Astrocyte (in vitro differentiated cells and primary cell): Measurements from ENCODE around the gene PRIM2. TPM values are rescaled to one million over a fixed set of nuclear protein-coding genes. Genes with fewer than 3 reads are reported as not detected.
A peak's percentile ranks its signal among the peaks of the same experiment; 100 is the strongest.
"Not testable (repeated sequence)": the region's sequence is repeated elsewhere in the genome, so short reads cannot be mapped to it uniquely, and the experiment has no call there.

ENCODE experiments used
- DNase-seq: peaks from one replicate; pipeline ENCODE4 v3.0.0-alpha.2; 2010; ENCODE audit warnings: low read depth
- FAIRE-seq: peaks from 2 replicates; lab custom pipeline; 2011; peaks lifted over from hg19 to GRCh38; lab: Jason Lieb, UNC
- H2AFZ ChIP-seq: 2 replicates; pipeline ENCODE4 v1.6.0; 2012; ENCODE audit warnings: low read depth, low read length, inconsistent platforms
- H3K27ac ChIP-seq: 2 replicates; pipeline ENCODE4 v1.5.1; 2011; ENCODE audit warnings: low read depth, low read length, inconsistent platforms
- H3K27me3 ChIP-seq: 2 replicates; pipeline ENCODE4 v1.6.0; 2011; ENCODE audit warnings: low read length, inconsistent platforms; ENCODE audit not compliant: insufficient read depth
- H3K36me3 ChIP-seq: 2 replicates; pipeline ENCODE4 v1.5.1; 2011; ENCODE audit warnings: low read length, inconsistent platforms; ENCODE audit not compliant: insufficient read depth
- H3K4me1 ChIP-seq: 2 replicates; pipeline ENCODE4 v1.5.1; 2011; ENCODE audit warnings: low read length, inconsistent platforms; ENCODE audit not compliant: insufficient read depth
- H3K4me2 ChIP-seq: 2 replicates; pipeline ENCODE4 v1.6.0; 2012; ENCODE audit warnings: low read length, inconsistent platforms
- H3K4me3 ChIP-seq: 2 replicates; pipeline ENCODE4 v1.5.1; 2011; ENCODE audit warnings: low read depth, mild to moderate bottlenecking, low read length, inconsistent platforms; ENCODE audit not compliant: insufficient read depth
- H3K79me2 ChIP-seq: 2 replicates; pipeline ENCODE4 v1.6.0; 2012; ENCODE audit warnings: mild to moderate bottlenecking, low read length, inconsistent platforms; ENCODE audit not compliant: insufficient read depth
- H3K9ac ChIP-seq: 2 replicates; pipeline ENCODE4 v1.6.0; 2012; ENCODE audit warnings: mild to moderate bottlenecking, low read length, inconsistent platforms
- H3K9me3 ChIP-seq: 2 replicates; pipeline ENCODE4 v1.5.1; 2012; ENCODE audit warnings: low read depth, mild to moderate bottlenecking, low read length, inconsistent platforms; ENCODE audit not compliant: insufficient read depth
- H4K20me1 ChIP-seq: 2 replicates; pipeline ENCODE4 v1.6.0; 2012; ENCODE audit warnings: low read length, inconsistent platforms; ENCODE audit not compliant: insufficient read depth
- H3K27ac Mint-ChIP-seq: one replicate; pipeline ENCODE4 v1.8.0; 2021; ENCODE audit warnings: mild to moderate bottlenecking, mixed read lengths; ENCODE audit not compliant: unreplicated experiment
- H3K27me3 Mint-ChIP-seq: one replicate; pipeline ENCODE4 v1.8.0; 2021; ENCODE audit warnings: low read depth, mixed read lengths; ENCODE audit not compliant: unreplicated experiment
- H3K36me3 Mint-ChIP-seq: one replicate; pipeline ENCODE4 v1.8.0; 2021; ENCODE audit warnings: low read depth, mixed read lengths; ENCODE audit not compliant: unreplicated experiment
- H3K4me1 Mint-ChIP-seq: one replicate; pipeline ENCODE4 v1.8.0; 2021; ENCODE audit warnings: low read depth, mixed read lengths; ENCODE audit not compliant: unreplicated experiment
- H3K4me3 Mint-ChIP-seq: one replicate; pipeline ENCODE4 v1.8.0; 2021; ENCODE audit warnings: mild to moderate bottlenecking, moderate library complexity, mixed read lengths; ENCODE audit not compliant: unreplicated experiment
- H3K9me3 Mint-ChIP-seq: one replicate; pipeline ENCODE4 v1.8.0; 2021; ENCODE audit warnings: mild to moderate bottlenecking, mixed read lengths; ENCODE audit not compliant: unreplicated experiment
- CTCF ChIP-seq: IDR thresholded peaks from 2 replicates; pipeline ENCODE4 v1.5.1; 2011; ENCODE audit warnings: low read depth, mild to moderate bottlenecking, inconsistent platforms, low read length, moderate library complexity; ENCODE audit not compliant: insufficient read depth
- EZH2 ChIP-seq: IDR thresholded peaks from 2 replicates; pipeline ENCODE4 v1.6.1; 2012; ENCODE audit warnings: mild to moderate bottlenecking, low read length, inconsistent platforms; ENCODE audit not compliant: insufficient read depth
- total RNA-seq: library from RNA; stranded (reverse); gene quantifications from 2 replicates; pipeline ENCODE4 v1.2.1, GENCODE V29; 2021

PRIM2 gene
- total RNA-seq, 1 donor from 2014 or later: 11.9 TPM

GRCh38 chr6:57310817-57311157, 6.6 kb upstream of the PRIM2 start:
- no peak overlapping the region for H3K9ac ChIP-seq
- H3K27me3 ChIP-seq: no peaks in the 10 kb centered on the region
- peaks cover 26% of the 10 kb centered on the region for H3K4me1 Mint-ChIP-seq
- H3K36me3 Mint-ChIP-seq: no peaks in the 10 kb centered on the region
- peaks cover 4% of the 10 kb centered on the region for H3K9me3 Mint-ChIP-seq
- no peak for DNase-seq
- no peak overlapping the region for H3K4me3 ChIP-seq
- TF ChIP-seq CTCF (no peak), EZH2 (no peak)
- H3K4me3 Mint-ChIP-seq: no peak overlapping the region
- H3K27me3 Mint-ChIP-seq: peaks cover 2% of the 10 kb centered on the region
- H3K9me3 ChIP-seq: peaks cover 2% of the 10 kb centered on the region
- H3K79me2 ChIP-seq: no peaks in the 10 kb centered on the region
- no peak overlapping the region for H3K4me2 ChIP-seq
- H3K27ac Mint-ChIP-seq: no peak overlapping the region
- H3K4me1 ChIP-seq: peaks cover 25% of the 10 kb centered on the region
- no peak overlapping the region for H2AFZ ChIP-seq
- no peaks in the 10 kb centered on the region for H4K20me1 ChIP-seq
- FAIRE-seq: no peak
- H3K36me3 ChIP-seq: no peaks in the 10 kb centered on the region
- peak overlapping the region; percentile 27 for H3K27ac ChIP-seq

GRCh38 chr6:57311300-57312003, 6.0 kb upstream of the PRIM2 start:
- not testable (repeated sequence) for H3K79me2 ChIP-seq, H3K27ac ChIP-seq, H3K9me3 ChIP-seq, H3K4me3 Mint-ChIP-seq, H3K36me3 ChIP-seq, H3K27me3 ChIP-seq, H3K27ac Mint-ChIP-seq, H3K27me3 Mint-ChIP-seq, H4K20me1 ChIP-seq, DNase-seq, H3K4me2 ChIP-seq, H2AFZ ChIP-seq, H3K9ac ChIP-seq, FAIRE-seq, H3K4me3 ChIP-seq, H3K9me3 Mint-ChIP-seq, H3K36me3 Mint-ChIP-seq
- peaks cover 22% of the 10 kb centered on the region for H3K4me1 ChIP-seq
- peaks cover 26% of the 10 kb centered on the region for H3K4me1 Mint-ChIP-seq

GRCh38 chr6:57312004-57312345, 5.5 kb upstream of the PRIM2 start:
- Histone ChIP-seq H3K9me3 (peaks cover 2% of the 10 kb centered on the region), H3K27ac (no peak overlapping the region), H3K4me1 (peaks cover 22% of the 10 kb centered on the region), H3K4me3 (no peak overlapping the region), H3K9ac (no peak overlapping the region), H3K27me3 (no peaks in the 10 kb centered on the region), H2AFZ (no peak overlapping the region), H3K79me2 (no peaks in the 10 kb centered on the region), H3K36me3 (no peaks in the 10 kb centered on the region), H4K20me1 (no peaks in the 10 kb centered on the region), H3K4me2 (no peak overlapping the region)
- FAIRE-seq (no peak), DNase-seq (no peak)
- no peak overlapping the region for H3K27ac Mint-ChIP-seq
- no peaks in the 10 kb centered on the region for H3K36me3 Mint-ChIP-seq
- H3K4me3 Mint-ChIP-seq: no peak overlapping the region
- peaks cover 4% of the 10 kb centered on the region for H3K9me3 Mint-ChIP-seq
- H3K4me1 Mint-ChIP-seq: peaks cover 26% of the 10 kb centered on the region
- TF ChIP-seq CTCF (no peak), EZH2 (no peak)
- no peaks in the 10 kb centered on the region for H3K27me3 Mint-ChIP-seq
